GM18517 (cell line): ENCODE data around the gene DNAAF3.

Experiments used
- ATAC-seq: cut with Tn5 transposase; IDR thresholded peaks from one replicate; pipeline ENCODE4 v1.9.1; 2021; ENCODE audit warnings: mild to moderate bottlenecking, moderate library complexity; ENCODE audit not compliant: unreplicated experiment

Gene DNAAF3

DNA sequence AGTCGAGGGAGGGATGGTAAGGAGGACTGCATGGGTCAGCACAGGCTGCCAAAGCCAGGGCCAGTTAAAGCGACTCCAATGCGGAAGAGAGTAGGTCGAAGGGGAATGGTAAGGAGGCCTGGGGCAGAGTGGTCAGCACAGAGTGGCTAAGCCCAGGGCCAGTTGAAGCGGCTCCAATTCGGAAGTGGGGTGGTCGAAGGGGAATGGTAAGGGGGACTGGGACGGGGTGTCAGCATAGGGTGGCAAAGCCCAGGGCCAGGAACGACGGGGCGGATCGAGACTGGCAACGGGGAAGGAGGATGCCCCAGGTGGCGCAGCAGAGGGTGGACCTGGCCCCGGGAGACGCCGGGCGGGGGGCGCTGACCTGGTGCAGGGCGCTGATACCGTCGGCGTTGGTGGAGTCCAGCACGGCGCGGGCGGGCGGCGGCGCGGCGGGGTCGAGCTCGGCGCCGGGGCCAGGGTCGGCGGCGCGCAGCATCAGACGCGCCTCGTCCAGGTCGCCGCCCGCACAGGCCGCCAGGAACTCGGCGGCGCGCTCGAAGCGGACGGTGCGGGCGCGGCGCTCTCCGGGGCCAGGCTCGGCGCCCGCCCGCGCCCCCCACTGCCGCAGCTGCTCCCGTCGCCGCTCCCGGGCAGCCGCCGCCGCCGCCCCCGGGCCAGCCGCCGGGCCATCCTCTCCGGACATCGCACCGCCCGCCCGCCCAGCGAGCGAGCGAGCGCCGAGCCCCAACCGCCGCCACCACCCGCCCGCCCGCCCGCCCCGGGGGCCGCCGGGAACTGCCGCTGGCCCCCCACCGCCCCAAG, 49.4 kb downstream of the DNAAF3 start, which contains the start of gene PPP1R12C:
Gene PPP1R12C (minus strand): TSS at position 779 of the 804 bp plus-strand sequence. CDS start 94 bp downstream, at position 685.
- peak; percentile 7 for ATAC-seq

DNA sequence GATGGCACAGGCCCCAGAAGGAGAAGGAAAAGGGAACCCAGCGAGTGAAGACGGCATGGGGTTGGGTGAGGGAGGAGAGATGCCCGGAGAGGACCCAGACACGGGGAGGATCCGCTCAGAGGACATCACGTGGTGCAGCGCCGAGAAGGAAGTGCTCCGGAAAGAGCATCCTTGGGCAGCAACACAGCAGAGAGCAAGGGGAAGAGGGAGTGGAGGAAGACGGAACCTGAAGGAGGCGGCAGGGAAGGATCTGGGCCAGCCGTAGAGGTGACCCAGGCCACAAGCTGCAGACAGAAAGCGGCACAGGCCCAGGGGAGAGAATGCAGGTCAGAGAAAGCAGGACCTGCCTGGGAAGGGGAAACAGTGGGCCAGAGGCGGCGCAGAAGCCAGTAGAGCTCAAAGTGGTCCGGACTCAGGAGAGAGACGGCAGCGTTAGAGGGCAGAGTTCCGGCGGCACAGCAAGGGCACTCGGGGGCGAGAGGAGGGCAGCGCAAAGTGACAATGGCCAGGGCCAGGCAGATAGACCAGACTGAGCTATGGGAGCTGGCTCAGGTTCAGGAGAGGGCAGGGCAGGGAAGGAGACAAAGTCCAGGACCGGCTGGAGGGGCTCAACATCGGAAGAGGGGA, 50.1 kb downstream of the DNAAF3 start:
- no peak for ATAC-seq

DNA sequence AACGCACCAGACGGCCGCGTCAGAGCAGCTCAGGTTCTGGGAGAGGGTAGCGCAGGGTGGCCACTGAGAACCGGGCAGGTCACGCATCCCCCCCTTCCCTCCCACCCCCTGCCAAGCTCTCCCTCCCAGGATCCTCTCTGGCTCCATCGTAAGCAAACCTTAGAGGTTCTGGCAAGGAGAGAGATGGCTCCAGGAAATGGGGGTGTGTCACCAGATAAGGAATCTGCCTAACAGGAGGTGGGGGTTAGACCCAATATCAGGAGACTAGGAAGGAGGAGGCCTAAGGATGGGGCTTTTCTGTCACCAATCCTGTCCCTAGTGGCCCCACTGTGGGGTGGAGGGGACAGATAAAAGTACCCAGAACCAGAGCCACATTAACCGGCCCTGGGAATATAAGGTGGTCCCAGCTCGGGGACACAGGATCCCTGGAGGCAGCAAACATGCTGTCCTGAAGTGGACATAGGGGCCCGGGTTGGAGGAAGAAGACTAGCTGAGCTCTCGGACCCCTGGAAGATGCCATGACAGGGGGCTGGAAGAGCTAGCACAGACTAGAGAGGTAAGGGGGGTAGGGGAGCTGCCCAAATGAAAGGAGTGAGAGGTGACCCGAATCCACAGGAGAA, 50.9 kb downstream of the DNAAF3 start:
- no peak for ATAC-seq

DNA sequence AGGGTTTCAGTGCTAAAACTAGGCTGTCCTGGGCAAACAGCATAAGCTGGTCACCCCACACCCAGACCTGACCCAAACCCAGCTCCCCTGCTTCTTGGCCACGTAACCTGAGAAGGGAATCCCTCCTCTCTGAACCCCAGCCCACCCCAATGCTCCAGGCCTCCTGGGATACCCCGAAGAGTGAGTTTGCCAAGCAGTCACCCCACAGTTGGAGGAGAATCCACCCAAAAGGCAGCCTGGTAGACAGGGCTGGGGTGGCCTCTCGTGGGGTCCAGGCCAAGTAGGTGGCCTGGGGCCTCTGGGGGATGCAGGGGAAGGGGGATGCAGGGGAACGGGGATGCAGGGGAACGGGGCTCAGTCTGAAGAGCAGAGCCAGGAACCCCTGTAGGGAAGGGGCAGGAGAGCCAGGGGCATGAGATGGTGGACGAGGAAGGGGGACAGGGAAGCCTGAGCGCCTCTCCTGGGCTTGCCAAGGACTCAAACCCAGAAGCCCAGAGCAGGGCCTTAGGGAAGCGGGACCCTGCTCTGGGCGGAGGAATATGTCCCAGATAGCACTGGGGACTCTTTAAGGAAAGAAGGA, 51.8 kb downstream of the DNAAF3 start:
- ATAC-seq, result no peak

DNA sequence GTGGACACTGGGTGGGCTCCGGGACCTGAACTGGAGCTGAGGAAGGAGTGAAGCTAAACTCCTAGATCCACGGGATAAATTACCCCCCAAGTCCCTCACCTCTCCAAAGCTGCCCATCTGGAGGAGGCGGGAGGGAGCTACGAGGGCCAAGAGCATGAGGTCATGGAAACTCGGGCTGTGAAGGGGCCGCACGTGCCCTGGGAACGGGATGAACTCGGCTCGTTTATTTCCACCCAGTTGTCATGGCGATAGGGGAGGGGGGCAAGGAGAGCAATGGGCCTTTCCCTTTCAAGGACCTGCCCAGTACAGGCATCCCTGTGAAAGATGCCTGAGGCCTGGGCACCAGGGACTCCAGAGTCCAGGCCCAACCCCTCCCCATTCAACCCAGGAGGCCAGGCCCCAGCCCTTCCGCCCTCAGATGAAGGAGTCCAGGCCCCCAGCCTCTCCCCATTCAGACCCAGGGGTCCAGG, 52.8 kb downstream of the DNAAF3 start:
- no peak for ATAC-seq

DNA sequence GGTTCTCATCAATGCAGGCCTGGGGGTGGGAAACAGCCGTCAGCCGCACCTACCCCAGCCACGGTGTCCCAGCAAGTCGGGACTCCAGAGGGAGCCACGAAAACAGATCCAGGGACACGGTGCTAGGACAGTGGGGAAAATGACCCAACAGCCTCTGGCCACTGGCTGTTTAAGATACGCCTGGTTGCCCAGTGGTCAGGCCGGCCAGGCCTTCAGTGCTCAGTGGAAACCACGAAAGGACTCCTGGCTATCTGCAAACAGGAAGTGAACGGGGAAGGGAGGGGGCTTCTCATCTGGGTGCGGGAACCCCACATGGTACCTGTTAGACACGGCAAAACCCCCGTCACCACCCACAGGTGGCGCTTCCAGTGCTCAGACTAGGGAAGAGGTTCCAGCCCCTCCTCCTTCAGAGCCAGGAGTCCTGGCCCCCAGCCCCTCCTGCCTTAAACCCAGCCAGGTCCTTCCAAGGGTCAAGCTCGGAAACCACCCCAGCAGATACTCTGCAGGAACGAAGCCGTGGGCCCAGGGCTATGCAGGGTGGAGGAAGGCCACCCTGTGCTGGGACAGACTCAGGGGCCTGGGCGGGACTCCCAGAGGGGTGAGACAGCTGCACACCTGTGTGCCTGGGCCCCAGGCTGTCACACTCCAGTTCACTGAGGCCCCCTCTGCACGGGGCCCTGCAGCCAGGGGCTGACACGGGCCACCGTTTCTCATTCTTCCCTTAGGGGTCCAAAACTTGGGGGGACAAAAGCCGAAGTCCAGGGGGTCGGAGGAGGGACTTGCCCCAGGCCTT, 53.4 kb downstream of the DNAAF3 start:
- ATAC-seq, result no peak

DNA sequence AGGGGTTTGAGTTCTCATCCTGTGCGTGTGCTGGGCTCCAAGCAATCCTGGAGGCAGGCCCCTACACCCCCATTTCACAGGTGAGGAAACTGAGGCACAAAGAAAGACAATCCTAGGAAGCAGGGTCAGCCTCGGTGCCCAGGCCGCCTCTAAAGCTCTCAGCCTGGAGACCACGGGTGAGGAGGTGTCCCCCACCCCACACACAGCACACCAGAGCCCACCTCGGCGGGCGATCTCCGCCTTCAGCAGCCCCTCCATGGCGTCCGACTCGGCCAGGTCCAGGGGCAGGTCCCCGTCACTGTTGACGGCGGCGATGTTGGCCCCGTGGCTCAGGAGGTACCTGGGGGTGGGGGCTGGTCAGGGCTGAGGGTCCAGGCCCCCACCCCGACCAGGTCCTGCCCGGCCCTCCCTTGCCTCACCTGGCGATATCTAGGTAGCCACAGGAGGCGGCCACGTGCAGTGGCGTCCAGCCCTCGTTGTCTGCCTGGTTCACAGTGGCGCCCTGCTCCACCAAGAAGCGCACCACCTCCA, 54.1 kb downstream of the DNAAF3 start:
- no peak for ATAC-seq

DNA sequence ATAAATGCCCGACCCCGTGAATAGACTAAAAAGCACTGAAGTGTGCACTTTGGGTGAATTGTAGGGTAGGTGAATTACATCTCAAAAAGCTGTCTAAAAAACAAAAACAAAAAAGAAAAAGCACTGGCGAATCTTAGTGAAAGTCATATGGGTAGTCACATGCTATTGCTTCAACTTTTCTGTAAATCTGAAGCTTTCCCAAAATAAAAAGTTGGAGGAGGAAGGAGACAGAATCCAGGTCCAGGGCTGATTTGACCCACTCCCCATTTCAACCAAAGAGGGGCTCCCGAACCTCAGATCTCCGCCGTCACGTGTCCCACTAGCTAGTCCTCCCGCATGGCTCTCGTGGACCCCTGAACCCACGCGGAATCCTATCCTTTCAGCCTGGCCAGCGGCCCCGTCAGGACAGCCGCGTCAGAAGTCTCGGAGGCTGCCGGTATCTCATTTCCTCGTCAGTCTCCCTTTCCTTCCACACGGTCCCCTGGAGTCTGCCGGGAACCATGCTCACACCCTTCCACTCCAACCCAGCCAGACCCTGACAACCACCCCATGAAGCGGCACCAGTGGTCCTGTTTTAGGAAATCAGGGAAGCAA, 55.1 kb downstream of the DNAAF3 start:
- ATAC-seq, result no peak

DNA sequence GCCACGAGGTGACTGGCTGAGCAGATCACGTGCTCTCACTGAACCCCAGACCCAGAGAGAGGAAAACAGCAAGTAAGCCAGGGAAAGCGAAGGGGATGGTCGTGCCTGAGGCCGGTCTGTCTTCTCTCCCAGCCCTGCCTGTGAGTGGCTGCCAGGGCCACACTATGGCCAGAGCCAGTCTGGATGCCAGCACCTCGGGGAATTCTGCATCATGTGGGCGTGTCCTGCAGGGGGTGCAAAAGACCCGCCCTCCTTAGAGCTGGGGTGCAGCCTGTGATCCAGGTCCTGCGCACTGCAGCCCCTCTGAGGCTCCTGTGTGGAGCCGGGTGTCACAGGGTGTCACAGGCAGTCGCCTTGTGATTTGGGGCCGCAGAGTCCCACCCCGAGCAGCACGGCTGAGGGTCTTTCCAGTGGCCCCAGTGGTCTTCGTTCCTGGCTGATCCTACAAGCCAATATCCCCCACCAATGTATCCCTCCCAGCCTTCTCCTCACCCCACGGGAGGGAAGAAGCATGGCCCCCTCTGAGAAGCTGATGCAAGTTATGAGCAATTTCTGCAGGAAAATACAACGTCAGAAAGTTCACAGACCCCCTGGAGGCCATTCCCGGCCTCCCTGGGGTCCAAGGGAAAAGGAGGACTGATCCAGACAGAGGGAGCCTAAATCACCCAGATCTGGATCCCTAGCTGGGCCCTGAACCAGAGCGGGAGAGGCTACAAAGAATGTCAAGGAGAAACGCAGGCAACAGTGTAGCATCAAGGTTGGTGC, 56.7 kb downstream of the DNAAF3 start:
- no peak for ATAC-seq
